COR-L47 (cell line): ENCODE measurements around the gene PHF21B.

ENCODE experiments used
- DNase-seq: peaks from one replicate; lab custom pipeline; 2025; lab: John Stamatoyannopoulos, UW

Gene PHF21B

DNA sequence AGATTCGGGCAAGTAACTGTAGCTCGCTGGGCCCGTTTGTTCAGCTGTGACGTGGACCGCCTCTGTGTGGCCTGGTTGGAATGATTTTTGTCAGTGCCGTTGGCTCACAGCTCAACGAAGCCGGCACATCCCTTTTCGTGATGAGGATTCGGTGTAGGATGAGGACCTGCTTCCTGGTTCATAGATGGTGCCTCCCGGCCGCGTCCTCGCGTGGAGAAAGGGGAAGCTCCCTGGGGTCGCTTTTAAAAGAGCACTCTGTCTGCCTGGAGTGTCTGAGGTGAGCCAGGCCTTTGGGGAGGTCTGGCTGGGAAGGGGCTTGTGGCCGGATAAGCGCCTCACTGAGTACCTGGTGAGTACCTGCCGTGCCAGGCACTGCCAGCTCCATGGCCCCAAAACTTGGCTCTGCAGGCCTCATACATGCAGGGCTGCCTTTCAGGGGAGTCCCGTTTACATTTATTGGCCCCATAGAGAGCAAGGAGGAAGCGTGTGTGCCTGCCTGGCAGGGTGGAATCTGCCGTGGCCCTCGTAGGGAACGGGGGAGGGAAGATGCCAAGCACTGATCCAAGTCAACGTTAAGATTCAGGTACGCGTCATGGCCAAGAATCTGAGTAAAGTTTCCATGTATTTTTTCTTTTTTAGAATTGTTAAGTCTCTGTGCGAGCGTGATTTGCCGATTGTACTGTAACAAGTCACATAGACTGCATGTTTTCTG, 169.0 kb downstream of the PHF21B start:
- DNase-seq = no peak

DNA sequence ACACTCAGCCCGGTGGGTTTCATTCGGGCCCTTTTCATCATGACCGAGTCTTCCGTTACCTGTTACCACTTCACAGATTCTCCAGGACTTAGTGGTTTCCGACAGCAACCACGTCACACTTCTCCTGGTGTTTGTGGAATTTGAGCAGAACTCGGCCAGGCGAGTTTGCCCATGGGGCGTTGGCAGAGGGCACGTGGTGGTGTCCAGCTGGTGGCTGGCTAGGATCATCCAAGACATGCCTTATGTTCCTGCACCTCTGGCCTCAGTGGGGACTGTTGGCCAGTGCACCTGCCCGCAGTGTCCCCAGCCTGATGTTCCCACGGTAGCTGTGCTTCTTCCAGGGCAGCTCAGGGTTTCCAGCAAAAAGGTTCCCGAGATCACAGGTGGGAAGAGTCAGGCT, 170.1 kb downstream of the PHF21B start:
- no peak for DNase-seq

DNA sequence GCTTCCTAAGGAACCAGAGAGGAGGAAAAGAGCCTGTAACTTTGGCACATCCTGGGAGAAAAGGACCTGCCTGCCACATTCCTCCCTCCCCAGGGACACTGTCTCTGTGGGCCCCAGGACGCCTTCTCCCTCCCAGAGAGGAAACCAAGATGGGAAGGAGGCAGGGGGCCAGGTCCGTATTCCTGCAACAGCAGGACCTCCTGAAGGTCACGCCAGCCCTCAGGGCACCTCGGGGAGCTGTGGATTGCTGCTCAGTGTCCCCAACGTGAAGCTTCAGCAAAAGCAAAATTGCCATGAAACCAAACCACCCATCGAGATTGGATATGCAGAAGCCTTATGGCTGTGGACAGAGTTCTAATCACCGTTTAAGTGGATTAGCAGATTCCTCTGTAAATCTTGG, 170.7 kb downstream of the PHF21B start:
- no peak for DNase-seq

DNA sequence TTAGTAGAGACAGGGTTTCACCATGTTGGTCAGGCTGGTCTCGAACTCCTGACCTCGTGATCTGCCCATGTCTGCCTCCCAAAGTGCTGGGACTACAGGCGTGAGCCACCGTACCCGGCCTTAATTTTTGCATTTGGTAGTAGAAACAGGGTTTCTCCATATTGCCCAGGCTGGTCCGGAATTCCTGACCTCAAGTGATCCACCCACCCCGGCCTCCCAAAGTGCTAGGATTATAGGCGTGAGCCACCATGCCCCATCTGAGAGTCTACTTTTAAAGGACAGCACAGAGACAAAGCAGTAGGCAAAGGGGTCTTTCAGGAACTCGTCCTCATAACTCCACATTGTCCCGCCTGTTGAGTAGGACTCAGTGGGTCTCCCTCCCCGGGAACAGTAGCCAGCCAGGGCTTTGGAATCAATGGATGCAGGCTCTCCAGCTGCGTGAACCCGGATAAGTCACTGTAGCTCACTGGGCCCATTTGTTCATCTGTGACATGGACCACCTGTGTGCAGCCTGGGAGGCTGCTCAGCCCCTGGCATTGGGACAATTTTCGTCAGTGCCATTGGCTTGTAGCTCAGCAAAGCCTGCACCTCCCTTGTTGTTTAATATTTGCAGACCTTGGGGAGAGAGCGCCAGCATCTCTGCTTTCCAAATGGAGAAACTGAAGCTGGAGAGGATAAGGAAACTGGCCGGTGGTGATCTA, 171.3 kb downstream of the PHF21B start:
- DNase-seq = no peak

DNA sequence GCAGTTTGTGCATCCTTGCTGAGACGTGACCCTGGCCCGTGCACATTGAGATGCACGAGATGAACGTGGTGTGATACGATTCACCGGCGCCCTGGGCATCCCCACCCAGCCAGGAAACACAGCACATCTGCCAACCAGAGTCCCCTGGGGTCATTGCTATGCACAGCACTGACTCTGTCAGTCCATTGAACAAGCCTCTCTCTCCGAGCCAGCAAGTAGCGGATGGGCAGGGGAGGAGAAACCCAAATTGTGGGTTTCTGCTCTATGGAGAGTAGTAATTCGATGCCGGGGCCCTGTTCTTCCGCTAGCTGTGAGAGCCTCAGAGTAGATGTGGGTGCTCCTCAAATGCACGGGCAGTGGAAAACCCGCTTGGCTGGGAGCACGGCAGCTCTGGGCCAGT, 172.3 kb downstream of the PHF21B start:
- DNase-seq = no peak

DNA sequence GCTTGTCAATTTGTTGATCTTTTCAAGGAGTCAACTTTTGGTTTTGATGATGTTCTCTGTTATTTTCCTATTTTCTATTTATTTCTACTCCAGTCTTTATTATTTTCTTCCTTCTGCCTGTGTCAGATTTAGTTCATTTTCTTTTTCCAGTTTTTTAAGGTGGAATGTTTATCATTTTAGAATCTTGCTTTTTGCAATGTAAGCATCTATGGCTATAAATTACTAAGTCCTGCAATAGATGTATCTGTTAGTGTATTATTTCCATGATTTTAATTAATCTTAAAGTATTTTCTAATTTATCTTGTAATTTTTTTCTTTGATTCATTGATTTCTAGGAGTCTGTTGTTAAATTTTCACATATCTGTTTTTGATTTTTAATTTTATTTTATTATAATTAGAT, 175.7 kb downstream of the PHF21B start:
- DNase-seq = no peak

GRCh38 chr22:44831885-44832284, 177.9 kb downstream of the PHF21B start:
- no peak for DNase-seq
